GM12801 (cell line): Measurements from ENCODE around the gene SRF.

ENCODE experiments used
- TF ChIP-seq, protein P1 (sequence below): IDR thresholded peaks from one replicate; pipeline ENCODE4 v1.5.1; 2011; ENCODE audit warnings: control low read depth; ENCODE audit not compliant: insufficient read length; ENCODE audit errors: extremely low read depth

Gene SRF

DNA sequence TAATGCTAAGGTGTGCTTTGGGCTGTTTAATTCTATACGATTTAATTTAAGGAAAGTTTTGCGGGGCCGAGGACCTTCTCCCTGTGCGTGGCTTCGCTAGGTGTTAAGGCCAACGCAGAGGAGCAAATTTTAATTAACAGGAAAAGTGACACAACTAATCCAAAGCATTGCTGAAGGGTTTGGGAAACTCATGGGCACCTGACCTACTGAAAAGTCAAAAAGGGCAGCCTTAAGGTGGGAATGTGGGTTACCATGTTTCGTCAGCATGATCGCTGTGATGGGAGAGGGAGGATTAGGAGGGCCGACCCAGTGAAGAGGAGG, 10.5 kb downstream of the SRF start:
- TF ChIP-seq, protein P1, sequence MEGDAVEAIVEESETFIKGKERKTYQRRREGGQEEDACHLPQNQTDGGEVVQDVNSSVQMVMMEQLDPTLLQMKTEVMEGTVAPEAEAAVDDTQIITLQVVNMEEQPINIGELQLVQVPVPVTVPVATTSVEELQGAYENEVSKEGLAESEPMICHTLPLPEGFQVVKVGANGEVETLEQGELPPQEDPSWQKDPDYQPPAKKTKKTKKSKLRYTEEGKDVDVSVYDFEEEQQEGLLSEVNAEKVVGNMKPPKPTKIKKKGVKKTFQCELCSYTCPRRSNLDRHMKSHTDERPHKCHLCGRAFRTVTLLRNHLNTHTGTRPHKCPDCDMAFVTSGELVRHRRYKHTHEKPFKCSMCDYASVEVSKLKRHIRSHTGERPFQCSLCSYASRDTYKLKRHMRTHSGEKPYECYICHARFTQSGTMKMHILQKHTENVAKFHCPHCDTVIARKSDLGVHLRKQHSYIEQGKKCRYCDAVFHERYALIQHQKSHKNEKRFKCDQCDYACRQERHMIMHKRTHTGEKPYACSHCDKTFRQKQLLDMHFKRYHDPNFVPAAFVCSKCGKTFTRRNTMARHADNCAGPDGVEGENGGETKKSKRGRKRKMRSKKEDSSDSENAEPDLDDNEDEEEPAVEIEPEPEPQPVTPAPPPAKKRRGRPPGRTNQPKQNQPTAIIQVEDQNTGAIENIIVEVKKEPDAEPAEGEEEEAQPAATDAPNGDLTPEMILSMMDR: no peak

DNA sequence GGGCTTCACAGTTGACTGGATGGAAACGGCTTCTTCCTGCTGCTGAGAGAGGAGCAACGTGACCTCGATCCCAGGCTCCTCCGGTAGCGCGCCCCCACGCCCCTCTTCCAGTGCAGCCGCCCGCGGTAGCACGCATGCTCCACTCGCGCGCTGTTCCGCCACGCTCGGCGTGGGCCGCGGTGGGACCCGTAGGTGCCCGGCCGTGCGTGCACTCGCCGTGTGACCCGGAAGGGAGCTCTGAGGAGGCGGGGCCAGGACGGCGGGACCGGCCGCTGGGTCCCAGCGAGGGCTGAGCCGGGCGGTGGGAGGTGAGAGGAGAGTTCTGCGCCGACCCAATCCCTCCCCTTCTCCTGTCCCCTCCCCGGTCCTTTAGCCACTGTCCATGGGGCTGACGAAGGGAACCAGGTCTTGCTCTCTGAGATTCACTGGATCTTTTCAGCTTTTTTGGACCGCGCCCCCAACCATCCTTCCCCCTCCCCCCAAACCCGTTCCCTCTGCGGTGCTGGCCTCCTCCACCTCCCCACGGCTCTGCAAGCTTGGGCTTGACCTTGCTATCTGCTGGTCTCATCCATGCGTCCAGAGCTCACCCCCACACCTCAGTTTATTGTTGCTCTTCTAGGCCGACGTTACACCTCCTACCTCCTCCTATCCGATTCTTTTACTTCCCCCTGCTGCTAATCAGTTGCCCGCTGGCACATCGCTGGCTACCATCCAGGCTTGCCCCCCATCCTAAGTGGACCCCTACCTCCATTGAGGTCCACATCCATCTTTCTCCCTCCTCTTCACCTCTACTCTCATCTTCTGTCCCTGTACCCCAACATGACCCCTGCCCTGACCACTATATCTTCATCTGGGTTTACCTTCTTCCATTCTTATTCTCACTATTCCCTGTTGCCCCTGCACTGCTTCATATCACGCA, 11.1 kb downstream of the SRF start, which contains the start of gene CUL9:
CUL9 (plus strand) TSS at position 255 of the 919 bp plus-strand sequence. CDS start 2,115 bp downstream, outside the sequence.
- TF ChIP-seq, protein P1: no peak

DNA sequence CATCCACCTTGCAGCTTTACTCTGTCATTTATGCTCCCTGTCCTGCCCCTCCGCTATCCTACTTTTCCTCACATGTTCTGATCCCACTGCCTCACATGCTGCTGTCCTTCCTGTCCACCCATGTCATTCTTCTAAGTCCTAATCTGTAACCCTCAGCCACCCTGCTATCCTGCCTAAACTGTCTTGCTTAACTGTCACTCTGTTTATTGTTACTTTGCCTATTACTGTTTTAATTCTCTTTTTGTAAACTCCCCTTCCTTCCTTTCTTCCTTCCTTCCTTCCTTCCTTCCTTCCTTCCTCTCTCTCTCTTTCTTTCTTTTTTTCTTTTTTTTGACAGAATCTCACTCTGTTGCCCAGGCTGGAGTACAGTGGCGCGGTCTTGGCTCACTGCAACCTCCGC, 12.4 kb downstream of the SRF start:
- TF ChIP-seq, protein P1: no peak

DNA sequence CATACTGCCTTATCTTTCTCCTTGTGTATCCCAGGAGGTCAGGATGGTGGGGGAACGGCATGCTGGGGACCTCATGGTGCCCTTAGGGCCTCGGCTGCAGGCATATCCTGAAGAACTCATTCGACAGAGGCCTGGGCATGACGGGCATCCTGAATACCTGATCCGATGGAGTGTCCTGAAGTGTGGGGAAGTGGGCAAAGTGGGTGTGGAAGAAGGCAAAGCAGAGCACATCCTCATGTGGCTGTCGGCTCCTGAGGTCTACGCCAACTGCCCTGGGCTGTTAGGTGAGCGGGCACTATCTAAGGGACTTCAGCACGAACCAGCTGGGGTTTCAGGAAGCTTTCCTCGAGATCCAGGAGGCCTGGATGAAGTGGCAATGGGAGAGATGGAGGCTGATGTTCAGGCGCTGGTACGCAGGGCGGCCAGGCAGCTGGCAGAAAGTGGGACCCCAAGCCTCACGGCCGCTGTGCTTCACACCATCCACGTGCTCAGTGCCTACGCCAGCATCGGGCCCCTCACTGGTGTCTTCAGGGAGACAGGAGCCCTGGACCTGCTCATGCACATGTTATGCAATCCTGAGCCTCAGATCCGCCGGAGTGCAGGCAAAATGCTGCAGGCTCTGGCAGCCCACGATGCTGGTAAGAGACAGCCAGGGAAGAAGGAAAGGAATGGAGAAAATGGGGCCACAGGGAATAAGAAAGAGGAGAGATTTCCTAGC, 13.4 kb downstream of the SRF start:
- TF ChIP-seq, protein P1: no peak

DNA sequence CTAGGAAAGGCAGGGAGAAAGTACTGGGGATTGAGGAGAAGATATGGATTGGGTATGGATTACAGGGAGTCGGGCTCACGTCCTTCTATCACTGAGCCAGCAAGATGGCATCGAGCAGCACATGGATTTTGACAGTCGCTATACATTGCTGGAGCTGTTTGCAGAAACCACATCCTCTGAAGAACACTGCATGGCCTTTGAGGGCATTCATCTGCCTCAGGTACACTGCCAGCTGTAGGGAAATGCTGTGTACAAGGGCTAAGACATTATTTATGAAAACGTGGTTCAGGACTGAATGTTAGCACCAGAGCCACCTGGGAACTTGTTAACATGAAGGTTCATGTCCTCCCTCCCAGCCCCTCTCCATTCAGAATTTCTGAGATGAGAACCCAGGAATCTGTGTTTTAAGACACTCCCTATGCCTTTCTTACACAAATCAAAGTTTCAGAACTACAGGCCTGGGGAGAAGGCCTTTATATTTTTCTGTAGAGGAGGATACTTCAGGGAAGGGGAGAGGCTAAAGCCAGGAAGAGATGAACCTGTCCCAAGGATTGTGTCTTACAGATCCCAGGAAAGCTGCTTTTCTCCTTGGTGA, 14.4 kb downstream of the SRF start:
- TF ChIP-seq, protein P1: no peak

DNA sequence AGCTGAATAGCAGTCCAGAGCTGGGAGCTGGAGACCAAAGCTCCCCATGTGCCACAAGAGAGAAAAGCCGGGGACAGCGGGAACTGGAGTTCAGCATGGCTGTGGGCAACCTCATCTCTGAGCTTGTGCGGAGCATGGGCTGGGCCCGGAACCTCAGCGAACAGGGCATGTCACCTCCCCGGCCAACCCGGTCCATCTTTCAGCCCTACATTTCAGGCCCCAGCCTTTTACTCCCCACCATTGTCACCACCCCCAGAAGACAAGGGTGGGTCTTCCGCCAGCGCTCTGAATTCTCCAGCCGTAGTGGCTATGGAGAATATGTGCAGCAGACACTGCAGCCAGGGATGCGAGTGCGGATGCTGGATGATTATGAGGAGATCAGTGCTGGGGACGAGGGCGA, 14.9 kb downstream of the SRF start:
- TF ChIP-seq, protein P1: no peak

DNA sequence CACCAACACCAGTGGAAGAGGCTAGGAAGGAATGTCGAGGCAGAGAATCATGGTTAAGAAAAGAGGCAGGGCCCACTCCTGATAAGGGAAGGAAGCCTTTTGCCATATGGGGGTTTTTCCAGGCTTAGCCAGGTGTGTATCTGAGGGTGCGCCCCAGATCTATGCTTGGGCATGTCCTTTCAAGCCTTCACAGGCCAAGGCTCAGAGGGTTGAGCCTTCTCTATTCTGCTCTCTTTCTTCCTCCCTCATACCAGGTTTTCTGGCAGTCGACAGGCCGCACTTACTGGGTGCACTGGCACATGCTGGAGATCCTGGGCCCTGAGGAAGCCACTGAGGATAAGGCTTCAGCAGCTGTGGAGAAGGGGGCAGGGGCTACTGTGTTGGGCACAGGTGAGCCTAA, 15.6 kb downstream of the SRF start:
- TF ChIP-seq, protein P1: no peak
